A673 (cell line): Measurements from ENCODE around the gene PTGDS.

ENCODE experiments used
- EZH2 ChIP-seq: fragments of 200-600 bp; sonication (generic); IDR thresholded peaks from 2 replicates; pipeline ENCODE4 v1.6.1; 2017; ENCODE audit warnings: borderline replicate concordance, low read depth, mild to moderate bottlenecking, mixed read lengths, antibody characterized with exemption, low read length; ENCODE audit not compliant: poor library complexity, severe bottlenecking
- TF ChIP-seq, protein P1 (sequence below): fragments of 300-800, 200-600 bp; sonication (generic); conservative IDR thresholded peaks from 2 replicates; pipeline ENCODE4 v1.5.1; 2017; ENCODE audit warnings: low read depth, mild to moderate bottlenecking, antibody characterized with exemption, low read length, moderate library complexity, mixed read lengths

DNA sequence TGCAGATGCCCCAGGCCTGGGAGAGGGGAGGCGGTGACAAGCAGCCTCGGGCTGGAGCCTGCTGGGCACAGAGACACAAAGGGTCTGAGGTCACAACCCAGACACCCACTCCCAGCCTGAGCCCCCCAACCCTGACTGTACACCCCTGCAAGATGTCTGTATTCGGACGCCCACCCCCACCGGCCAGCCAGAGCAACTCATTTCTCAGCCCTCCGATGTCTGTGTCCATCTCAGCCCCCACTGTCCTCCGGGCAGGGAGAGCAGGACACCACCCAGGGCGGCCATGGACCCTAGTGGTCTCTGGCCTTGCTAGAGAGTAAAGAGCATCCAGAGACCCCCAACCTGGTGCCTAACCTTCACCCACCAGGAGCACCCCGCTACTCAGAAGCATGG, 21.4 kb upstream of the PTGDS start:
- no peak for TF ChIP-seq EZH2
- TF ChIP-seq, protein P1, sequence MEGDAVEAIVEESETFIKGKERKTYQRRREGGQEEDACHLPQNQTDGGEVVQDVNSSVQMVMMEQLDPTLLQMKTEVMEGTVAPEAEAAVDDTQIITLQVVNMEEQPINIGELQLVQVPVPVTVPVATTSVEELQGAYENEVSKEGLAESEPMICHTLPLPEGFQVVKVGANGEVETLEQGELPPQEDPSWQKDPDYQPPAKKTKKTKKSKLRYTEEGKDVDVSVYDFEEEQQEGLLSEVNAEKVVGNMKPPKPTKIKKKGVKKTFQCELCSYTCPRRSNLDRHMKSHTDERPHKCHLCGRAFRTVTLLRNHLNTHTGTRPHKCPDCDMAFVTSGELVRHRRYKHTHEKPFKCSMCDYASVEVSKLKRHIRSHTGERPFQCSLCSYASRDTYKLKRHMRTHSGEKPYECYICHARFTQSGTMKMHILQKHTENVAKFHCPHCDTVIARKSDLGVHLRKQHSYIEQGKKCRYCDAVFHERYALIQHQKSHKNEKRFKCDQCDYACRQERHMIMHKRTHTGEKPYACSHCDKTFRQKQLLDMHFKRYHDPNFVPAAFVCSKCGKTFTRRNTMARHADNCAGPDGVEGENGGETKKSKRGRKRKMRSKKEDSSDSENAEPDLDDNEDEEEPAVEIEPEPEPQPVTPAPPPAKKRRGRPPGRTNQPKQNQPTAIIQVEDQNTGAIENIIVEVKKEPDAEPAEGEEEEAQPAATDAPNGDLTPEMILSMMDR, result no peak
